Tibial nerve (tissue), 4 donors: ENCODE data around the gene ARHGEF28. TPM values are rescaled to one million over a fixed set of nuclear protein-coding genes. Genes with fewer than 3 reads are reported as not detected.

Experiments
- DNase-seq, 2 donors: peaks; one replicate each; pipeline ENCODE4 v3.0.0-alpha.2; 2019; ENCODE audit warnings: low spot score in 2 of 2
- H3K27ac ChIP-seq, 4 donors: fragments of 200-600 bp; sonication (generic) in 3 of 4; one replicate each; pipeline ENCODE4 v1.5.1; 2017 to 2019; ENCODE audit warnings: mild to moderate bottlenecking in 1 of 4
- H3K27me3 ChIP-seq, 2 donors: fragments of 200-600 bp; sonication (generic) in 1 of 2; one replicate each; pipeline versions ENCODE4 v1.5.1 to v1.6.0; 2017 to 2019
- H3K36me3 ChIP-seq, 3 donors: fragments of 200-600 bp; sonication (generic); one replicate each; pipeline ENCODE4 v1.5.1; 2018 to 2019
- H3K4me1 ChIP-seq, 4 donors: fragments of 200-600 bp; sonication (generic) in 3 of 4; one replicate each; pipeline ENCODE4 v1.5.1; 2017 to 2019
- H3K4me3 ChIP-seq, 4 donors: fragments of 200-600 bp; sonication (generic) in 3 of 4; one replicate each; pipeline ENCODE4 v1.5.1; 2017 to 2019; ENCODE audit warnings: mild to moderate bottlenecking in 1 of 4, moderate library complexity in 1 of 4
- H3K9me3 ChIP-seq, 4 donors: fragments of 200-600 bp; sonication (generic) in 3 of 4; one replicate each; pipeline ENCODE4 v1.5.1; 2017 to 2019
- EP300 ChIP-seq, 2 donors: sonication (generic); formaldehyde crosslinking; IDR thresholded peaks; one replicate each; pipeline ENCODE4 v1.6.1; 2017; ENCODE audit warnings: antibody characterized with exemption in 2 of 2, mild to moderate bottlenecking in 1 of 2
- POLR2A ChIP-seq, 2 donors: fragments of 450-650 bp; IDR thresholded peaks; one replicate each; pipeline ENCODE4 v1.6.1; 2017; ENCODE audit warnings: antibody characterized with exemption in 2 of 2, mild to moderate bottlenecking in 2 of 2, moderate library complexity in 2 of 2
- WGBS, 2 donors: methylation state at CpG; one replicate each; pipeline ENCODE4 v1.1.5; 2018; 5-methylcytosine and 5-hydroxymethylcytosine counted together
- small RNA-seq: library from RNA; depleted of rRNA; stranded (forward); fragments of <200 nt; gene quantifications from one replicate; pipeline ENCODE3, GENCODE V24; 2016
- total RNA-seq, 4 donors: library from RNA; depleted of rRNA; stranded (reverse); fragments of >200 nt; gene quantifications; one replicate each; pipeline ENCODE4 v1.1.0, GENCODE V29; 2016
- TF ChIP-seq, protein P1 (sequence below), 5 experiments: fragments of 200-600 bp in 3 of 5; fragments of 450-650 bp in 2 of 5; sonication (generic) in 3 of 5; IDR thresholded peaks; one replicate each; pipeline ENCODE4 v1.5.1; 2016 to 2019; ENCODE audit warnings: antibody characterized with exemption in 5 of 5, mild to moderate bottlenecking in 3 of 5, moderate library complexity in 2 of 5

ARHGEF28 gene
- total RNA-seq, 4 donors from 2014 or later, result 66.0 to 83.9 (median 72.5) TPM

DNA sequence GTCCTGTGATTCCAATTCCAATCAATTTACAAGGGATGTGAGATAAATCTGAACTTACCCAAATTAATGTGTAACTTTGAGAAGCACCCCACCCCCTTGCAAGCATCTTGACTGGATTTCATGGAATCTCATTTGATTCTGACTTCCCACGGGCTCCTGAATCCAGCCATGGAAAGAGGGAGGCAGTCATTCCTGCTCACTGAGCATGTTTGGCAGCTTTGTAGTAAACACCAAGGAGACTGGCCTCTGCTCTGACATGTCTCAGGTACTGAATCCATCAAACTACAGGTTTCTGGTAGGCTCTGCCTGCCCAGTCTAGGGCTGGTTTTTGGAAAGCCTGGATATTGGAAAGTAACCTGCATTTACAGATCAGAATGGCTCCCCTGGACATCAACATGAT is 357.6 kb downstream of the ARHGEF28 start:
- H3K4me3 ChIP-seq, result no peak overlapping the region
- WGBS, 2 donors, result 37 to 38% methylated on average over 1 of the region's 1 CpG
- H3K27me3 ChIP-seq, result no peaks in the 10 kb centered on the region
- TF ChIP-seq EP300 (IDR thresholded peaks at IDR 0.05), result no peak
- TF ChIP-seq, protein P1, sequence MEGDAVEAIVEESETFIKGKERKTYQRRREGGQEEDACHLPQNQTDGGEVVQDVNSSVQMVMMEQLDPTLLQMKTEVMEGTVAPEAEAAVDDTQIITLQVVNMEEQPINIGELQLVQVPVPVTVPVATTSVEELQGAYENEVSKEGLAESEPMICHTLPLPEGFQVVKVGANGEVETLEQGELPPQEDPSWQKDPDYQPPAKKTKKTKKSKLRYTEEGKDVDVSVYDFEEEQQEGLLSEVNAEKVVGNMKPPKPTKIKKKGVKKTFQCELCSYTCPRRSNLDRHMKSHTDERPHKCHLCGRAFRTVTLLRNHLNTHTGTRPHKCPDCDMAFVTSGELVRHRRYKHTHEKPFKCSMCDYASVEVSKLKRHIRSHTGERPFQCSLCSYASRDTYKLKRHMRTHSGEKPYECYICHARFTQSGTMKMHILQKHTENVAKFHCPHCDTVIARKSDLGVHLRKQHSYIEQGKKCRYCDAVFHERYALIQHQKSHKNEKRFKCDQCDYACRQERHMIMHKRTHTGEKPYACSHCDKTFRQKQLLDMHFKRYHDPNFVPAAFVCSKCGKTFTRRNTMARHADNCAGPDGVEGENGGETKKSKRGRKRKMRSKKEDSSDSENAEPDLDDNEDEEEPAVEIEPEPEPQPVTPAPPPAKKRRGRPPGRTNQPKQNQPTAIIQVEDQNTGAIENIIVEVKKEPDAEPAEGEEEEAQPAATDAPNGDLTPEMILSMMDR (IDR thresholded peaks at IDR 0.05), result no peak
- no peak for TF ChIP-seq POLR2A (IDR thresholded peaks at IDR 0.05)
- no peaks in the 10 kb centered on the region for H3K4me1 ChIP-seq
- no peaks in the 10 kb centered on the region for H3K36me3 ChIP-seq
- DNase-seq, result no peak
- H3K27ac ChIP-seq, result no peak overlapping the region
- H3K9me3 ChIP-seq, result no peaks in the 10 kb centered on the region

DNA sequence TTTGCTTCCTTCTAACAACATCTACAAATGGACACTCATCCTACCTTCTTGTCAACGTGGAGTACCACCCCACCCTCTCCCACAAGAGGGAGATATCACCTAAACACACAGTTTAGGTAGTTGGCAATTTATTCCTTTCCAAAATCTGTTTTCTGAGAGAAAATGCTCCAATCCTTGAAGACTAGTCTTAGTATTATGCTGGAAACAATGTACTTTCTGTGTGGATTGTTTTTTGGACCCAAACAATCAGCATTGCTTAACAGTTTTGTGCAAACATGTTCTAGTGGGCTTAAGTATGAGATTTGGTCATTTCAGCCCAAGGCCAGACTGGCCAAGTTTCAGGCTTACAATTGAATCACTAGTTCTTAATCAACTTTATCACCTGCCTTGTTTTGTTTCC is 359.1 kb downstream of the ARHGEF28 start:
- Histone ChIP-seq H3K9me3 (no peaks in the 10 kb centered on the region), H3K4me1 (no peaks in the 10 kb centered on the region), H3K27me3 (no peaks in the 10 kb centered on the region), H3K27ac (no peak overlapping the region), H3K36me3 (no peaks in the 10 kb centered on the region), H3K4me3 (no peak overlapping the region)
- DNase-seq, result no peak
- no peak for TF ChIP-seq POLR2A (IDR thresholded peaks at IDR 0.05)
- TF ChIP-seq, protein P1 (IDR thresholded peaks at IDR 0.05), result peak in 1 of 5 experiments; percentile 6
- no peak for TF ChIP-seq EP300 (IDR thresholded peaks at IDR 0.05)
- WGBS, 2 donors, result 0 to 25% methylated on average over 1 of the region's 1 CpG

DNA sequence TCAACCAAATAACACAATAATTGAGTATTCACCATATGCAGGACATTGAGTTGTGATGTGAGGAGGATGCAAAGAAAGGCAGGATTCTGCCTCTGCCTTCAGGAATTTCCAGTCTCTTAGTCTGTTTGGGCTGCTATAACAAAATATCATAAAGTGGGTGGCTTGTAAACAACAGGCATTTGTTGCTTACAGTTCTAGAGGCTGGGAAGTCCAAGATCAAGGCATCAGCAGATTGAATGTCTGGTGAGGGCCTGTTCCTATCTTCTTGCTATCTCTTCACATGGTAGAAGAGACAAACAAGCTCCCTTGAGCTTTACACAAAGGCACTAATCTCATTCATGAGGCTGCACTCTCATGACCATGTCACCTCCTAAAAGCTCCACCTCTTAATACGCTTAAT is 360.7 kb downstream of the ARHGEF28 start:
- no peak for DNase-seq
- Histone ChIP-seq H3K27ac (no peak overlapping the region), H3K4me3 (no peak overlapping the region), H3K9me3 (no peaks in the 10 kb centered on the region), H3K4me1 (no peaks in the 10 kb centered on the region), H3K27me3 (no peaks in the 10 kb centered on the region), H3K36me3 (no peaks in the 10 kb centered on the region)
- WGBS, 2 donors, result 92 to 100% methylated on average over 1 of the region's 1 CpG
- TF ChIP-seq POLR2A (IDR thresholded peaks at IDR 0.05) (no peak), EP300 (IDR thresholded peaks at IDR 0.05) (no peak)
- TF ChIP-seq, protein P1 (IDR thresholded peaks at IDR 0.05), result no peak

DNA sequence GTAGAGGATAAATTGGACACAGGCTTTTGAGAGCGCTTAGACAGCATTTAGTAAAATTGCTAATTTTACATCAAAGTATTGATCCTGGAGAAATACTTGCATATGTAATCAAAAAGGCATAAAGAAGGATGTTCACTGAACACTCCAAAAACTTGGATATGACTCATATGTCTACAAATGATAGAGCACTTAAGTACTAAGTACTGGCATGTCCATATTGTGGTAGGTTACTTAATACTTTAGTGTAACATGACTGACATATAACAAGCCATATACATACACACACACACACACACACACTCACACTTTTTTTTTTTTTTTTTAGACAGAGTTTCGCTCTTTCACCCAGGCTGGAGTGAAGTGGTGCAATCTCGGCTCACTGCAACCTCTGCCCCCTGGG is 361.9 kb downstream of the ARHGEF28 start:
- 100% methylated on average over 3 of the region's 3 CpGs for WGBS, 2 donors
- no peaks in the 10 kb centered on the region for H3K4me1 ChIP-seq
- H3K27ac ChIP-seq, result no peak overlapping the region
- no peak for TF ChIP-seq EP300 (IDR thresholded peaks at IDR 0.05)
- TF ChIP-seq, protein P1 (IDR thresholded peaks at IDR 0.05), result no peak
- no peaks in the 10 kb centered on the region for H3K36me3 ChIP-seq
- DNase-seq, result no peak
- no peaks in the 10 kb centered on the region for H3K9me3 ChIP-seq
- H3K27me3 ChIP-seq, result no peaks in the 10 kb centered on the region
- no peak overlapping the region for H3K4me3 ChIP-seq

DNA sequence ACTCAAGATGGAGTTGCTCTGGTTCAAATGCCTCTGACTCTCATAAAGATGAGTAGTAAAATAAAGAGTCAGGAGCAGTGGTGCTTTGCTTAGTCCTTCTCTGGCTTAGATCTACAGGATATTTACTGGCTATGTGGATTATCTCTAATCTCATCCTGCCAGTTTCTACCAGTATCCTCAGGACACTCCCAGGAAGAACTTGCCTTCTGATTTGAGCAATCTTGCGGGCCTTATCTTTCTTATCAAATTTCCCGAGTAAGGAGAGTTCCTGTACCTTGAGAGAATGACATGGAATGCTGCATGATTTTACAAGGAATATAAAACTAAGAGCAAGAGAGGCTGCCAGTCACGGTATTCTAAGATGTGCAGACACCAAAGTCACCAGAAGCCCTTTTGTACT is 364.0 kb downstream of the ARHGEF28 start:
- H3K27me3 ChIP-seq, result no peaks in the 10 kb centered on the region
- TF ChIP-seq EP300 (IDR thresholded peaks at IDR 0.05) (no peak), POLR2A (IDR thresholded peaks at IDR 0.05) (no peak)
- TF ChIP-seq, protein P1 (IDR thresholded peaks at IDR 0.05), result no peak
- H3K4me3 ChIP-seq, result no peak overlapping the region
- H3K9me3 ChIP-seq, result no peaks in the 10 kb centered on the region
- no peaks in the 10 kb centered on the region for H3K36me3 ChIP-seq
- no peak for DNase-seq
- H3K4me1 ChIP-seq, result no peaks in the 10 kb centered on the region
- H3K27ac ChIP-seq, result no peak overlapping the region
- WGBS, 2 donors, result 67 to 69% methylated on average over 3 of the region's 3 CpGs

Small RNAs within 50 kb of the gene (small RNA-seq; reads per million reads assigned to genes)
- gene RNU7-196P, result not detected

Other genes with a start within 250 kb of the ARHGEF28 start
- 10 to 100 TPM; 33.9 to 79.3 (median 58.3) TPM for gene FOXD1, start 177.4 kb upstream of the ARHGEF28 start, total RNA-seq
- 100 to 1,000 TPM; 361 to 435 (median 392) TPM for gene BTF3, start 127.8 kb upstream of the ARHGEF28 start, total RNA-seq
- gene ANKRA2, start 60.6 kb upstream of the ARHGEF28 start, total RNA-seq, result 10 to 100 TPM; 24.3 to 46.7 (median 33.5) TPM
- 10 to 100 TPM in 3 of 4 donors, 1 to 10 TPM in 1; 8.4 to 30.6 (median 18.6) TPM for gene UTP15, start 60.5 kb upstream of the ARHGEF28 start, total RNA-seq